Measurements from ENCODE around the gene SET. TPM values are rescaled to one million over a fixed set of nuclear protein-coding genes. Genes with fewer than 3 reads are reported as not detected.
"Not testable (repeated sequence)": the region's sequence is repeated elsewhere in the genome, so short reads cannot be mapped to it uniquely, and the experiment has no call there.

The SET gene
- polyA plus RNA-seq, 3 donors: 503 to 755 (median 654) TPM

GRCh38 chr9:128677794-128678193, 11.2 kb upstream of the SET start:
- DNase-seq (ENCODE audit: extremely low read depth in 1 of 11, low read depth in 9 of 11, low spot score in 4 of 11): no peak

GRCh38 chr9:128683340-128684064, 5.5 kb upstream of the SET start:
- DNase-seq (ENCODE audit: extremely low read depth in 1 of 11, low read depth in 9 of 11, low spot score in 4 of 11): peak in 3 of 11 donors; percentile 32 to 54 (median 45)

- peak in 1 of 11 donors; percentile 25 for DNase-seq (ENCODE audit: extremely low read depth in 1 of 11, low read depth in 9 of 11, low spot score in 4 of 11)
These were observed 5.0 kb upstream of the SET start for GRCh38 chr9:128684065-128684324.

GRCh38 chr9:128684325-128685199, 4.5 kb upstream of the SET start:
- DNase-seq (ENCODE audit: extremely low read depth in 1 of 11, low read depth in 9 of 11, low spot score in 4 of 11): peak in 6 of 11 donors; percentile 50 to 75 (median 59)

- DNase-seq (ENCODE audit: extremely low read depth in 1 of 11, low read depth in 9 of 11, low spot score in 4 of 11): no peak
These were observed 3.2 kb upstream of the SET start for GRCh38 chr9:128685636-128686489.

- no peak for DNase-seq (ENCODE audit: extremely low read depth in 1 of 11, low read depth in 9 of 11, low spot score in 4 of 11)
These were observed 1.6 kb upstream of the SET start for GRCh38 chr9:128687453-128687852.

GRCh38 chr9:128689293-128689774, 312 bp downstream of the SET start:
- DNase-seq (ENCODE audit: extremely low read depth in 1 of 11, low read depth in 9 of 11, low spot score in 4 of 11): peak in 1 of 11 donors; percentile 32

- DNase-seq (ENCODE audit: extremely low read depth in 1 of 11, low read depth in 9 of 11, low spot score in 4 of 11): peak in 2 of 11 donors; percentile 28 to 49
These were observed 1.0 kb downstream of the SET start for GRCh38 chr9:128689820-128690683.

GRCh38 chr9:128690684-128691034, 1.6 kb downstream of the SET start:
- no peak for DNase-seq (ENCODE audit: extremely low read depth in 1 of 11, low read depth in 9 of 11, low spot score in 4 of 11)

GRCh38 chr9:128693738-128694137, 4.7 kb downstream of the SET start:
- not testable (repeated sequence) for DNase-seq (ENCODE audit: extremely low read depth in 1 of 11, low read depth in 9 of 11, low spot score in 4 of 11)

GRCh38 chr9:128694344-128694743, 5.3 kb downstream of the SET start:
- no peak for DNase-seq (ENCODE audit: extremely low read depth in 1 of 11, low read depth in 9 of 11, low spot score in 4 of 11)

- DNase-seq (ENCODE audit: extremely low read depth in 1 of 11, low read depth in 9 of 11, low spot score in 4 of 11): no peak
These were observed 8.1 kb downstream of the SET start for GRCh38 chr9:128696923-128697707.

- DNase-seq (ENCODE audit: extremely low read depth in 1 of 11, low read depth in 9 of 11, low spot score in 4 of 11): not testable (repeated sequence)
These were observed 10.2 kb downstream of the SET start for GRCh38 chr9:128699096-128699795.

- DNase-seq (ENCODE audit: extremely low read depth in 1 of 11, low read depth in 9 of 11, low spot score in 4 of 11): no peak
These were observed 12.3 kb downstream of the SET start for GRCh38 chr9:128701227-128701854.

- peak in 9 of 11 donors; percentile 74 to 90 (median 83) for DNase-seq (ENCODE audit: extremely low read depth in 1 of 11, low read depth in 9 of 11, low spot score in 4 of 11)
These were observed 13.5 kb downstream of the SET start, which contains the start of gene PKN3 for GRCh38 chr9:128702445-128702948. Gene PKN3, plus strand, starts transcription at chr9:128702503. Its CDS starts 413 bp downstream, at chr9:128702916.

GRCh38 chr9:128702949-128703615, 14.1 kb downstream of the SET start:
- peak in 1 of 11 donors; percentile 17 for DNase-seq (ENCODE audit: extremely low read depth in 1 of 11, low read depth in 9 of 11, low spot score in 4 of 11)

Measured in renal cortex interstitium (tissue), 11 donors.